GM12878 (cell line): Measurements from ENCODE around the gene PRRC2A. TPM values are rescaled to one million over a fixed set of nuclear protein-coding genes. Genes with fewer than 3 reads are reported as not detected.

Experiments
- ASH2L ChIP-seq: fragments of 300-600, 200-600 bp; sonication (generic); IDR thresholded peaks from 2 replicates; pipeline ENCODE4 v1.6.1; 2017; ENCODE audit warnings: low read depth, mild to moderate bottlenecking, borderline replicate concordance
- BMI1 ChIP-seq: fragments of 450-650 bp; IDR thresholded peaks from 2 replicates; pipeline ENCODE4 v1.6.1; 2016; ENCODE audit warnings: mild to moderate bottlenecking, moderate library complexity, borderline replicate concordance
- CEBPB ChIP-seq, 2 experiments: fragments of 150-350 bp in 1 of 2; IDR thresholded peaks; 2 replicates each; pipeline ENCODE4 v1.6.1; 2012 to 2014; ENCODE audit warnings: low read depth in 2 of 2, low read length in 2 of 2, borderline replicate concordance in 1 of 2, inconsistent platforms in 1 of 2
- CHD1 ChIP-seq: IDR thresholded peaks from 2 replicates; pipeline ENCODE4 v1.6.1; 2012; ENCODE audit warnings: low read depth, low read length, improper control_type of control experiment
- CUX1 ChIP-seq: IDR thresholded peaks from 2 replicates; pipeline ENCODE4 v1.6.1; 2012; ENCODE audit warnings: improper control_type of control experiment, low read depth, low read length; ENCODE audit not compliant: insufficient replicate concordance
- E2F8 ChIP-seq: fragments of 450-650 bp; IDR thresholded peaks from 2 replicates; pipeline ENCODE4 v1.6.1; 2018; ENCODE audit warnings: mild to moderate bottlenecking, low read depth, moderate library complexity; ENCODE audit not compliant: partially characterized antibody
- ESRRA ChIP-seq: IDR thresholded peaks from 2 replicates; pipeline ENCODE4 v1.6.1; 2012; ENCODE audit warnings: mild to moderate bottlenecking, low read length, improper control_type of control experiment
- FOXM1 ChIP-seq: IDR thresholded peaks from 2 replicates; pipeline ENCODE4 v1.6.1; 2012; ENCODE audit warnings: low read depth, mild to moderate bottlenecking, inconsistent platforms, low read length, moderate library complexity
- KDM1A ChIP-seq: fragments of 200-600 bp; sonication (generic); IDR thresholded peaks from 2 replicates; pipeline ENCODE4 v1.6.1; 2016; ENCODE audit warnings: borderline replicate concordance
- MYC ChIP-seq: IDR thresholded peaks from 2 replicates; pipeline ENCODE4 v1.6.1; 2011; ENCODE audit warnings: mild to moderate bottlenecking, low read length, moderate library complexity, inconsistent platforms; ENCODE audit not compliant: insufficient read depth, insufficient replicate concordance, insufficient read length, severe bottlenecking
- PML ChIP-seq: IDR thresholded peaks from 2 replicates; pipeline ENCODE4 v1.6.1; 2012; ENCODE audit warnings: low read length, inconsistent platforms
- PRDM15 ChIP-seq: fragments of 450-650 bp; formaldehyde crosslinking; IDR thresholded peaks from 2 replicates; pipeline ENCODE4 v1.4.0; 2020; ENCODE audit warnings: mild to moderate bottlenecking, moderate library complexity
- RELA ChIP-seq: fragments of 450-650 bp; IDR thresholded peaks from 2 replicates; pipeline ENCODE4 v1.8.0; 2014; ENCODE audit warnings: borderline replicate concordance; ENCODE audit not compliant: partially characterized antibody
- SUZ12 ChIP-seq: fragments of 200-600 bp; sonication (generic); IDR thresholded peaks from one replicate; pipeline ENCODE4 v1.6.1; 2018; ENCODE audit warnings: antibody characterized with exemption, mild to moderate bottlenecking; ENCODE audit not compliant: unreplicated experiment
- TBL1XR1 ChIP-seq: IDR thresholded peaks from 2 replicates; pipeline ENCODE4 v1.6.1; 2012; ENCODE audit warnings: low read depth, low read length, improper control_type of control experiment
- ZNF207 ChIP-seq: fragments of 450-650 bp; IDR thresholded peaks from 2 replicates; pipeline ENCODE4 v1.6.1; 2014; ENCODE audit warnings: antibody characterized with exemption, mild to moderate bottlenecking, borderline replicate concordance
- ZNF384 ChIP-seq: IDR thresholded peaks from 2 replicates; pipeline ENCODE4 v1.6.1; 2012; ENCODE audit warnings: low read depth, mild to moderate bottlenecking, low read length, improper control_type of control experiment, borderline replicate concordance
- ZNF622 ChIP-seq: fragments of 450-650 bp; IDR thresholded peaks from 2 replicates; pipeline ENCODE4 v1.6.1; 2017; ENCODE audit warnings: mild to moderate bottlenecking, inconsistent platforms
- ZZZ3 ChIP-seq: IDR thresholded peaks from 2 replicates; pipeline ENCODE4 v1.6.1; 2011; ENCODE audit warnings: low read depth; ENCODE audit not compliant: control insufficient read depth, insufficient read length
- polyA plus RNA-seq, 11 experiments: library from polyadenylated mRNA; depleted of rRNA in 4 of 11; unstranded in 6 of 11; stranded (reverse) in 5 of 11; fragments of >200 nt; fragmentation: Nextera tagmentation in 4 of 11; fragmentation: Illumina TruSeq in 1 of 11; extraction: Ambion mirVana in 4 of 11; extraction: Trizol in 1 of 11; gene quantifications; 1 replicate in 1 of 11; 2 replicates in 10 of 11; pipeline versions ENCODE4 v1.2.1 to v1.2.3, GENCODE V29; 2011 to 2016; ENCODE audit warnings: inconsistent platforms in 2 of 11, missing spikeins in 2 of 11, low read depth in 1 of 11
- total RNA-seq, 4 experiments: library from RNA; depleted of rRNA in 3 of 4; stranded (reverse); fragments of >200 nt in 3 of 4; fragmentation: Illumina TruSeq in 1 of 4; extraction: Trizol in 1 of 4; gene quantifications; 2 replicates each; pipeline versions ENCODE4 v1.2.1 to v1.2.3, GENCODE V29; 2013 to 2021

PRRC2A gene
- total and polyA plus RNA-seq, 10 of the 15 experiments (the other 5 are each of a cell fraction or from before 2014, with no cell fraction given): 0.40 to 244 (median 61.3) TPM

- peak; percentile 65; the same call in 1 of the 2 replicates for TF ChIP-seq TBL1XR1
- TF ChIP-seq SUZ12: no peak
- no peak for TF ChIP-seq MYC
- no peak for TF ChIP-seq ZNF384
- TF ChIP-seq ASH2L: no peak
- no peak for TF ChIP-seq PML
- TF ChIP-seq RELA: peak; percentile 51
- no peak for TF ChIP-seq E2F8
- peak; percentile 8 for TF ChIP-seq CUX1
- no peak for TF ChIP-seq ZNF207
- TF ChIP-seq ZZZ3: no peak
- TF ChIP-seq CEBPB (IDR thresholded peaks at IDR 0.05; ENCODE audit: borderline replicate concordance in 1 of 2, low read depth in 2 of 2, low read length in 2 of 2): no peak
- no peak for TF ChIP-seq KDM1A
- TF ChIP-seq PRDM15 (CRISPR knock-in tag): no peak
- TF ChIP-seq FOXM1: no peak
- no peak for TF ChIP-seq ZNF622
- TF ChIP-seq ESRRA: no peak
- TF ChIP-seq BMI1: no peak
- no peak for TF ChIP-seq CHD1
Observed at GRCh38 chr6:31575335-31575901, 45.1 kb upstream of the PRRC2A start, which contains the start of gene TNF (continued).
